MM.1S (cell line): Measurements from ENCODE around the gene PGBD5.

Experiments used
- DNase-seq: peaks from one replicate; pipeline ENCODE4 v3.0.0-alpha.2; 2015
- H2AFZ ChIP-seq: fragments of 300-600 bp; sonication (generic); 2 replicates; pipeline ENCODE4 v1.6.0; 2016; ENCODE audit warnings: antibody characterized with exemption, low read length
- H3F3A ChIP-seq: fragments of 300-600 bp; sonication (generic); 2 replicates; pipeline ENCODE4 v1.6.1; 2016; ENCODE audit warnings: mild to moderate bottlenecking, antibody characterized with exemption, low read length, moderate library complexity, mixed read lengths; ENCODE audit not compliant: insufficient read depth
- H3K27ac ChIP-seq: fragments of 300-600 bp; sonication (generic); 2 replicates; pipeline ENCODE4 v1.5.1; 2016; ENCODE audit warnings: mild to moderate bottlenecking, low read length
- H3K27me3 ChIP-seq: fragments of 300-600 bp; sonication (generic); replicated peaks from 2 replicates; pipeline ENCODE4 v1.6.0; 2016; ENCODE audit warnings: low read length; ENCODE audit not compliant: insufficient read depth
- H3K36me3 ChIP-seq: fragments of 300-600 bp; sonication (generic); replicated peaks from 2 replicates; pipeline ENCODE4 v1.6.1; 2016; ENCODE audit warnings: mild to moderate bottlenecking, low read length, mixed read lengths; ENCODE audit not compliant: insufficient read depth
- H3K4me1 ChIP-seq: fragments of 300-600 bp; sonication (generic); 2 replicates; pipeline ENCODE4 v1.6.1; 2016; ENCODE audit warnings: low read length, mixed read lengths
- H3K4me2 ChIP-seq: fragments of 300-600 bp; sonication (generic); 2 replicates; pipeline ENCODE4 v1.6.0; 2016; ENCODE audit warnings: low read depth, low read length
- H3K4me3 ChIP-seq: fragments of 300-600 bp; sonication (generic); 2 replicates; pipeline ENCODE4 v1.5.1; 2016; ENCODE audit warnings: low read length, mixed read lengths
- H3K79me2 ChIP-seq: fragments of 300-600 bp; sonication (generic); 2 replicates; pipeline ENCODE4 v1.6.1; 2016; ENCODE audit warnings: mixed run types, low read length, mixed read lengths
- H3K9ac ChIP-seq: fragments of 300-600 bp; sonication (generic); 2 replicates; pipeline ENCODE4 v1.6.1; 2016; ENCODE audit warnings: low read length, mixed read lengths
- H3K9me2 ChIP-seq: fragments of 300-600 bp; sonication (generic); replicated peaks from 2 replicates; pipeline ENCODE4 v1.6.1; 2016; ENCODE audit warnings: mild to moderate bottlenecking, low read length, mixed read lengths; ENCODE audit not compliant: insufficient read depth
- H3K9me3 ChIP-seq: fragments of 300-600 bp; sonication (generic); replicated peaks from 2 replicates; pipeline ENCODE4 v1.6.1; 2016; ENCODE audit warnings: mild to moderate bottlenecking, low read length, mixed read lengths; ENCODE audit not compliant: insufficient read depth
- H4K20me1 ChIP-seq: fragments of 300-600 bp; sonication (generic); 2 replicates; pipeline ENCODE4 v1.6.1; 2016; ENCODE audit warnings: mild to moderate bottlenecking, low read length, moderate library complexity, mixed read lengths; ENCODE audit not compliant: insufficient read depth
- CTCF ChIP-seq: fragments of 300-600 bp; sonication (generic); IDR thresholded peaks from 2 replicates; pipeline ENCODE4 v1.5.1; 2016; ENCODE audit warnings: antibody characterized with exemption, low read length, mixed read lengths
- EZH2 ChIP-seq: fragments of 300-600 bp; sonication (generic); optimal IDR thresholded peaks from 2 replicates; pipeline ENCODE3; 2017; ENCODE audit warnings: low read depth, mild to moderate bottlenecking, antibody characterized with exemption, low read length, mixed read lengths
- EZH2phosphoT487 ChIP-seq: fragments of 300-600 bp; sonication (generic); IDR thresholded peaks from 2 replicates; pipeline ENCODE4 v1.6.1; 2018; ENCODE audit warnings: antibody characterized with exemption, low read length

PGBD5 gene

GRCh38 chr1:230414694-230415093 lies 11.4 kb downstream of the PGBD5 start:
- Histone ChIP-seq H4K20me1 (no peaks in the 10 kb centered on the region), H3K9me3 (no peaks in the 10 kb centered on the region), H3K4me1 (no peaks in the 10 kb centered on the region), H3K27me3 (no peaks in the 10 kb centered on the region), H3K79me2 (no peaks in the 10 kb centered on the region), H3K9ac (no peak overlapping the region), H3K27ac (no peak overlapping the region), H3K4me3 (no peak overlapping the region), H3K36me3 (no peaks in the 10 kb centered on the region), H3F3A (no peaks in the 10 kb centered on the region), H2AFZ (no peak overlapping the region), H3K4me2 (no peak overlapping the region), H3K9me2 (no peaks in the 10 kb centered on the region)
- no peak for DNase-seq
- TF ChIP-seq EZH2 (no peak), CTCF (no peak), EZH2phosphoT487 (no peak)

- no peak for DNase-seq
- TF ChIP-seq CTCF (no peak), EZH2phosphoT487 (no peak), EZH2 (no peak)
- no peak overlapping the region for H3K4me2 ChIP-seq
- H3K36me3 ChIP-seq = no peaks in the 10 kb centered on the region
- no peaks in the 10 kb centered on the region for H3K79me2 ChIP-seq
- no peak overlapping the region for H2AFZ ChIP-seq
- H4K20me1 ChIP-seq = no peaks in the 10 kb centered on the region
- no peak overlapping the region for H3K4me3 ChIP-seq
- no peaks in the 10 kb centered on the region for H3K9me3 ChIP-seq
- H3K27ac ChIP-seq = no peak overlapping the region
- H3K27me3 ChIP-seq = no peaks in the 10 kb centered on the region
- H3K9me2 ChIP-seq = no peaks in the 10 kb centered on the region
- H3K9ac ChIP-seq = no peak overlapping the region
- H3F3A ChIP-seq = no peaks in the 10 kb centered on the region
- no peaks in the 10 kb centered on the region for H3K4me1 ChIP-seq
Measured at GRCh38 chr1:230414102-230414501, 12.0 kb downstream of the PGBD5 start.

- TF ChIP-seq EZH2phosphoT487 (no peak), CTCF (no peak), EZH2 (no peak)
Measured at GRCh38 chr1:230413061-230413460, 13.1 kb downstream of the PGBD5 start.

GRCh38 chr1:230408971-230409370 lies 17.2 kb downstream of the PGBD5 start:
- H3K4me2 ChIP-seq = no peak overlapping the region
- H3F3A ChIP-seq = no peaks in the 10 kb centered on the region
- no peaks in the 10 kb centered on the region for H3K4me1 ChIP-seq
- no peak overlapping the region for H2AFZ ChIP-seq
- no peaks in the 10 kb centered on the region for H3K9me2 ChIP-seq
- H3K27me3 ChIP-seq = no peaks in the 10 kb centered on the region
- H3K9ac ChIP-seq = no peak overlapping the region
- no peak for DNase-seq
- H3K4me3 ChIP-seq = no peak overlapping the region
- no peaks in the 10 kb centered on the region for H3K9me3 ChIP-seq
- no peaks in the 10 kb centered on the region for H3K36me3 ChIP-seq
- H4K20me1 ChIP-seq = no peaks in the 10 kb centered on the region
- no peak overlapping the region for H3K27ac ChIP-seq
- no peaks in the 10 kb centered on the region for H3K79me2 ChIP-seq
- TF ChIP-seq EZH2phosphoT487 (no peak), EZH2 (no peak), CTCF (no peak)

More at GRCh38 chr1:230413061-230413460, 13.1 kb downstream of the PGBD5 start:
- no peak overlapping the region for H3K4me2 ChIP-seq
- H3K4me1 ChIP-seq = no peaks in the 10 kb centered on the region
- no peak overlapping the region for H3K27ac ChIP-seq
- no peaks in the 10 kb centered on the region for H3K9me3 ChIP-seq
- no peaks in the 10 kb centered on the region for H3K36me3 ChIP-seq
- H3K27me3 ChIP-seq = no peaks in the 10 kb centered on the region
- no peak overlapping the region for H3K9ac ChIP-seq
- no peaks in the 10 kb centered on the region for H3K79me2 ChIP-seq
- H3K9me2 ChIP-seq = no peaks in the 10 kb centered on the region
- no peaks in the 10 kb centered on the region for H3F3A ChIP-seq
- DNase-seq = no peak
- H4K20me1 ChIP-seq = no peaks in the 10 kb centered on the region
- no peak overlapping the region for H3K4me3 ChIP-seq
- H2AFZ ChIP-seq = no peak overlapping the region
